CD4-positive, alpha-beta memory T cell (primary cell): ENCODE measurements around the gene CTBP2. TPM values are rescaled to one million over a fixed set of nuclear protein-coding genes. Genes with fewer than 3 reads are reported as not detected.

ENCODE experiments used
- CTCF ChIA-PET: fragments of 350-600 bp; sonication (Branson Sonifier 250); formaldehyde crosslinking; loops from one replicate; lab custom pipeline; 2021; ENCODE audit warnings: inconsistent platforms; ENCODE audit not compliant: partially characterized antibody; lab: Charles Lee
- POLR2A ChIA-PET: fragments of 350-600 bp; sonication (Branson Sonifier 250); formaldehyde crosslinking; loops from one replicate; lab custom pipeline; 2021; ENCODE audit not compliant: partially characterized antibody; lab: Charles Lee
- DNase-seq, 5 donors: peaks; one replicate each; pipeline versions ENCODE4 v3.0.0 to v3.0.0-alpha.2; 2020 to 2022; ENCODE audit warnings: mixed read lengths in 1 of 5
- H3K27ac ChIP-seq: one replicate; pipeline ENCODE4 v1.7.0; 2013; ENCODE audit warnings: low read depth, low read length
- H3K27me3 ChIP-seq: 2 replicates; pipeline ENCODE4 v1.7.0; 2013; ENCODE audit warnings: mild to moderate bottlenecking, low read length, moderate library complexity; ENCODE audit not compliant: insufficient read depth
- H3K36me3 ChIP-seq: 2 replicates; pipeline ENCODE4 v1.7.0; 2013; ENCODE audit warnings: mild to moderate bottlenecking, low read length, moderate library complexity; ENCODE audit not compliant: insufficient read depth
- H3K4me1 ChIP-seq: 2 replicates; pipeline ENCODE4 v1.7.0; 2013; ENCODE audit warnings: mild to moderate bottlenecking, low read length, moderate library complexity; ENCODE audit not compliant: insufficient read depth
- H3K4me3 ChIP-seq, 2 donors: one replicate each; pipeline ENCODE4 v1.7.0; 2013; ENCODE audit warnings: low read length in 2 of 2, mild to moderate bottlenecking in 1 of 2
- H3K9me3 ChIP-seq, 2 donors: one replicate each; pipeline ENCODE4 v1.7.0; 2013; ENCODE audit warnings: low read length in 2 of 2, control low read depth in 1 of 2; ENCODE audit not compliant: control insufficient read depth in 1 of 2
- H3K27ac Mint-ChIP-seq, 7 donors: one replicate each; pipeline ENCODE4 v1.8.0; 2020 to 2021; ENCODE audit warnings: mixed read lengths in 7 of 7, mild to moderate bottlenecking in 6 of 7, inconsistent platforms in 3 of 7, moderate library complexity in 3 of 7
- H3K27me3 Mint-ChIP-seq, 2 donors: one replicate each; pipeline ENCODE4 v1.8.0; 2020 to 2021; ENCODE audit warnings: mixed read lengths in 2 of 2
- H3K36me3 Mint-ChIP-seq, 2 donors: one replicate each; pipeline ENCODE4 v1.8.0; 2020 to 2021; ENCODE audit warnings: mixed read lengths in 2 of 2, inconsistent platforms in 1 of 2, mild to moderate bottlenecking in 1 of 2
- H3K4me1 Mint-ChIP-seq, 4 donors: one replicate each; pipeline ENCODE4 v1.8.0; 2020 to 2021; ENCODE audit warnings: mixed read lengths in 4 of 4, mild to moderate bottlenecking in 1 of 4
- H3K4me3 Mint-ChIP-seq, 8 donors: one replicate each; pipeline ENCODE4 v1.8.0; 2020 to 2021; ENCODE audit warnings: mixed read lengths in 8 of 8, mild to moderate bottlenecking in 7 of 8, moderate library complexity in 6 of 8, inconsistent platforms in 3 of 8
- H3K9me3 Mint-ChIP-seq, 8 donors: one replicate each; pipeline ENCODE4 v1.8.0; 2020 to 2021; ENCODE audit warnings: mixed read lengths in 8 of 8, mild to moderate bottlenecking in 5 of 8, inconsistent platforms in 3 of 8, moderate library complexity in 1 of 8
- intact Hi-C: fragments of 100-400 bp; cut with micrococcal nuclease; formaldehyde crosslinking; loops from one replicate; pipeline ENCODE4 v1.15.1; 2023
- polyA plus RNA-seq, 2 donors: library from polyadenylated mRNA; unstranded; fragments of 300-500 nt; fragmentation: Illumina TruSeq; gene quantifications; one replicate each; pipeline ENCODE4 v1.2.3, GENCODE V29; 2021
- total RNA-seq, 2 experiments: library from RNA; stranded (reverse); gene quantifications; one replicate each; pipeline ENCODE4 v1.2.3, GENCODE V29; 2021

CTBP2 gene
- total and polyA plus RNA-seq, 4 experiments from 2014 or later = 0.16 to 0.97 (median 0.61) TPM; not detected in 1

- Mint-ChIP-seq H3K4me3 (no peak overlapping the region), H3K27me3 (peaks cover 3% of the 10 kb centered on the region in 2 donors), H3K36me3 (no peaks in the 10 kb centered on the region), H3K27ac (no peak overlapping the region), H3K9me3 (no peaks in the 10 kb centered on the region), H3K4me1 (peaks cover 0 to 2% (median 0%) of the 10 kb centered on the region in 4 donors)
- Histone ChIP-seq H3K4me3 (no peak overlapping the region), H3K36me3 (no peaks in the 10 kb centered on the region), H3K27ac (no peak overlapping the region), H3K27me3 (no peaks in the 10 kb centered on the region), H3K9me3 (no peaks in the 10 kb centered on the region), H3K4me1 (no peaks in the 10 kb centered on the region)
- intact Hi-C loops = no loop called here
- POLR2A ChIA-PET = no interaction called here
- DNase-seq = no peak
- CTCF ChIA-PET = interaction anchor here (2.5 kb wide), 1 partner anchor 18 kb away, joined by 5 read pairs; no protein-coding TSS in a partner anchor
Measured at GRCh38 chr10:125010362-125010761, 150.0 kb downstream of the CTBP2 start.

- Mint-ChIP-seq H3K27me3 (peaks cover 3% of the 10 kb centered on the region in 2 donors), H3K27ac (no peak overlapping the region), H3K36me3 (no peaks in the 10 kb centered on the region), H3K4me1 (peaks cover 0 to 2% (median 0%) of the 10 kb centered on the region in 4 donors), H3K9me3 (no peaks in the 10 kb centered on the region), H3K4me3 (no peak overlapping the region)
- ChIA-PET POLR2A (no interaction called here), CTCF (interaction anchor here (2.5 kb wide), 1 partner anchor 17 kb away, joined by 5 read pairs; no protein-coding TSS in a partner anchor)
- intact Hi-C loops = no loop called here
- Histone ChIP-seq H3K36me3 (no peaks in the 10 kb centered on the region), H3K27me3 (no peaks in the 10 kb centered on the region), H3K4me1 (no peaks in the 10 kb centered on the region), H3K4me3 (no peak overlapping the region), H3K27ac (no peak overlapping the region), H3K9me3 (no peaks in the 10 kb centered on the region)
- DNase-seq = no peak
Measured at GRCh38 chr10:125009661-125010161, 150.7 kb downstream of the CTBP2 start.

DNA sequence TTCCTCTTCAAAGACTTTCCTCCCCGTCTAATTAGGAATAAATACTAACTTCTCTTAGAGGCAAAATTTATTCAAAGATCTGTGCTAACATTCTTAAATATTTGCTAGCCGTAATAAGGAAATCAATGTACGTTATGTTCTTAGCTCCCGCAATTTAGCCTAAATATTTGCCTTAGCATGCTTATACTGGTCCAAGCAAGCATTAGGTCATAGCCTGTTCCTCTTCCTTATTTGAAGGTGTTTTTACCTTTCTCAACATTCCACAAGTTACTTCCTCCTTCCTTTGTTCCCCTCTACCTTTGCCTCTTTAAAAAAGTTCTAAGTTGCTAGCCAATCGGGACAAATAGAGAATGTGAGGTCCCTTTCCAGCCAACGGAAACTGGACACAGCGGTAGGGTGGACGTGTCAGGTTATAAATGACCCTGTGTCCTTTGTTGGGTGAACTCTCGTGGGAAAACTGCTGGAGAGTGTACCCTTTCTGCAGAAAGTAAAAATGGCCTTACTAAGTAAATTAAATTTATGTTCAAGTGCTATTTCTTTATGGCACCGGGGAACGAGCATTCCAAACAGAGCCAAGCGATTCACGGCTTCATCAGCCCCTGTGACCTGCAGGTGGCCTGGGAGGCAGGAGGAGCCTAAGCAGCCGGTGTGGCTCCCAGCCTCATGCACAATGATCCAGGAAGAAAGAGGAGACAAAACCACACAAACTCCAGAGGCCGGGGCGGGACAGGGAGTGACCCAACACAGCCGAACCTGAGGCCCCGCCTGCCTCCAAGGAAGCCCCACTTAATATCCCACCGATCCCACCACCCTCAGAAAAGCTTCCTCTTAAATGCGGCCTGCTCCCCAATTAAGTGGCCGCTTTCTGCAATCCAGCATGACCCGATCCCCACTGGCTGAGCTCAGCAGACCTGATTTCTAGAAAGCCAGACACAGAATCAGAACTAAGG, 151.4 kb downstream of the CTBP2 start:
- CTCF ChIA-PET = no interaction called here

GRCh38 chr10:125007436-125007835, 152.9 kb downstream of the CTBP2 start:
- no peaks in the 10 kb centered on the region for H3K27me3 ChIP-seq
- Mint-ChIP-seq H3K9me3 (no peaks in the 10 kb centered on the region), H3K4me3 (no peak overlapping the region), H3K27ac (no peak overlapping the region), H3K27me3 (peaks cover 0 to 3% of the 10 kb centered on the region in 2 donors), H3K36me3 (no peaks in the 10 kb centered on the region), H3K4me1 (no peaks in the 10 kb centered on the region)
- no peaks in the 10 kb centered on the region for H3K9me3 ChIP-seq
- intact Hi-C loops = no loop called here
- H3K4me1 ChIP-seq = no peaks in the 10 kb centered on the region
- CTCF ChIA-PET = no interaction called here
- DNase-seq = no peak
- H3K4me3 ChIP-seq = no peak overlapping the region
- H3K36me3 ChIP-seq = no peaks in the 10 kb centered on the region
- POLR2A ChIA-PET = no interaction called here
- H3K27ac ChIP-seq = no peak overlapping the region

More for the DNA sequence above, 151.4 kb downstream of the CTBP2 start:
- DNase-seq = no peak
- H3K27me3 ChIP-seq = no peaks in the 10 kb centered on the region
- no peaks in the 10 kb centered on the region for H3K4me1 ChIP-seq
- Mint-ChIP-seq H3K27ac (no peak overlapping the region), H3K27me3 (peaks cover 2 to 3% of the 10 kb centered on the region in 2 donors), H3K4me3 (no peak overlapping the region), H3K4me1 (peaks cover 0 to 2% (median 0%) of the 10 kb centered on the region in 4 donors), H3K36me3 (no peaks in the 10 kb centered on the region), H3K9me3 (no peaks in the 10 kb centered on the region)
- no peak overlapping the region for H3K27ac ChIP-seq
- intact Hi-C loops = no loop called here
- no peaks in the 10 kb centered on the region for H3K9me3 ChIP-seq
- POLR2A ChIA-PET = no interaction called here
- H3K4me3 ChIP-seq = no peak overlapping the region
- H3K36me3 ChIP-seq = no peaks in the 10 kb centered on the region

- no peaks in the 10 kb centered on the region for H3K9me3 Mint-ChIP-seq
- H3K27ac Mint-ChIP-seq = no peak overlapping the region
- Histone ChIP-seq H3K4me3 (no peak overlapping the region), H3K27ac (no peak overlapping the region), H3K27me3 (no peaks in the 10 kb centered on the region), H3K4me1 (no peaks in the 10 kb centered on the region), H3K9me3 (no peaks in the 10 kb centered on the region), H3K36me3 (no peaks in the 10 kb centered on the region)
- H3K4me3 Mint-ChIP-seq = no peak overlapping the region
- no peaks in the 10 kb centered on the region for H3K4me1 Mint-ChIP-seq
- ChIA-PET CTCF (no interaction called here), POLR2A (no interaction called here)
- peaks cover 0 to 3% of the 10 kb centered on the region in 2 donors for H3K27me3 Mint-ChIP-seq
- DNase-seq = no peak
- intact Hi-C loops = no loop called here
- no peaks in the 10 kb centered on the region for H3K36me3 Mint-ChIP-seq
Measured at GRCh38 chr10:125006921-125007426, 153.4 kb downstream of the CTBP2 start.

GRCh38 chr10:125006188-125006680, 154.1 kb downstream of the CTBP2 start:
- Mint-ChIP-seq H3K4me1 (no peaks in the 10 kb centered on the region), H3K4me3 (no peak overlapping the region), H3K36me3 (no peaks in the 10 kb centered on the region), H3K27me3 (peaks cover 0 to 3% of the 10 kb centered on the region in 2 donors), H3K9me3 (no peaks in the 10 kb centered on the region), H3K27ac (no peak overlapping the region)
- Histone ChIP-seq H3K4me3 (no peak overlapping the region), H3K36me3 (no peaks in the 10 kb centered on the region), H3K27me3 (no peaks in the 10 kb centered on the region), H3K4me1 (no peaks in the 10 kb centered on the region), H3K27ac (no peak overlapping the region), H3K9me3 (no peaks in the 10 kb centered on the region)
- ChIA-PET CTCF (no interaction called here), POLR2A (no interaction called here)
- intact Hi-C loops = no loop called here
- DNase-seq = no peak
